Transverse colon (tissue), 4 donors: ENCODE data around the gene CWC15.

Source experiments
- CTCF ChIP-seq, 5 experiments: fragments of 200-600 bp in 3 of 5; fragments of 450-650 bp in 2 of 5; sonication (generic) in 3 of 5; IDR thresholded peaks; 1 replicate in 2 of 5; 2 replicates in 3 of 5; pipeline ENCODE4 v1.5.1; 2016 to 2017; ENCODE audit warnings: antibody characterized with exemption in 5 of 5, inconsistent platforms in 3 of 5, mild to moderate bottlenecking in 2 of 5, moderate library complexity in 1 of 5
- EP300 ChIP-seq: sonication (generic); formaldehyde crosslinking; IDR thresholded peaks from one replicate; pipeline ENCODE4 v1.6.1; 2017; ENCODE audit warnings: antibody characterized with exemption, low read depth
- POLR2A ChIP-seq: fragments of 450-650 bp; IDR thresholded peaks from one replicate; pipeline ENCODE4 v1.6.1; 2016; ENCODE audit warnings: antibody characterized with exemption, mild to moderate bottlenecking, moderate library complexity
- POLR2AphosphoS5 ChIP-seq, 3 donors: sonication (generic); formaldehyde crosslinking; IDR thresholded peaks; one replicate each; pipeline ENCODE4 v1.6.1; 2016; ENCODE audit warnings: antibody characterized with exemption in 3 of 3

- no peak for TF ChIP-seq POLR2A
- no peak for TF ChIP-seq CTCF (IDR thresholded peaks at IDR 0.05)
- no peak for TF ChIP-seq POLR2AphosphoS5 (IDR thresholded peaks at IDR 0.05)
- no peak for TF ChIP-seq EP300
Observed at GRCh38 chr11:94928117-94928990, 45.0 kb downstream of the CWC15 start.
